ENCODE measurements around the gene LCN15. TPM values are rescaled to one million over a fixed set of nuclear protein-coding genes. Genes with fewer than 3 reads are reported as not detected.

Gene LCN15
- polyA plus RNA-seq, 1 donor (not counting 4 experiments of a cell fraction or from before 2014, with no cell fraction given): not detected

DNA sequence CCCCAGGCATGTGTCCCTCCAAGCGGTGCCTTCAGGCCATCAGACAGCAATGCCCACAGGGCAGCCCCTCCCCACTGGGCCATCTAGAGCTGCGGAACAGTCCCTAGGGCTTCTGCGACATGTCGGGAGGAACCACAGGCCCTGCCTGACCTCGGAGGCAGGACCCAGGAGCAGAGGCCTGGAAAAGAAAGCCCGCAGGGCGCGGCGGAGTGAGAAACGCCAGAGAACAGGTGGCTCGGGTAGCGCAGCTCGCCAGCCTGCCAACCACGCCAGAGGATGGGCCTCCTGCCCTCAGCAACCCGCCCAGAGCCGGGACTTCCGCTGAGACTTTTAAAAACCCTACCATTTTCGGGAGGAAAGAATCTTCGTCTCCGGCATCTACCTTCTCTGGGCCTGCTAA, 7.0 kb downstream of the LCN15 start:
- no peaks in the 10 kb centered on the region for H4K20me1 ChIP-seq (ENCODE audit: control insufficient read depth, extremely low read depth, insufficient read depth, low read length)
- H3K4me1 ChIP-seq (ENCODE audit: control insufficient read depth, extremely low read depth, insufficient read depth, low read length): no peaks in the 10 kb centered on the region
- peaks cover 5% of the 10 kb centered on the region for H3K9me3 ChIP-seq (ENCODE audit: control insufficient read depth, low read depth, low read length)
- peaks cover 12% of the 10 kb centered on the region for H3K27me3 ChIP-seq (ENCODE audit: control insufficient read depth, extremely low read depth, insufficient read depth, low read length)
- H3K9me1 ChIP-seq (ENCODE audit: control insufficient read depth, extremely low read depth, insufficient read depth, low read length): no peaks in the 10 kb centered on the region
- dilution Hi-C loops (cut with MboI; ENCODE audit: extremely low pct_ligation_motif_present, low sequenced_read_pairs): no loop called here
- no peak for TF ChIP-seq CTCF (optimal IDR thresholded peaks at IDR 0.05 in 1 of 3, IDR thresholded peaks at IDR 0.05 in 1 of 3, conservative IDR thresholded peaks at IDR 0.05 in 1 of 3; ENCODE audit: extremely low read depth in 1 of 3, insufficient read depth in 2 of 3, low read length in 3 of 3)
- TF ChIP-seq EZH2 (IDR thresholded peaks at IDR 0.05; ENCODE audit: low read length): no peak
- no peak overlapping the region for H3K4me3 ChIP-seq (ENCODE audit: control insufficient read depth in 2 of 3, extremely low read depth in 1 of 3, insufficient read depth in 2 of 3, low read depth in 1 of 3, low read length in 3 of 3)
- DNase-seq (ENCODE audit: low read depth, low spot score) (no peak), FAIRE-seq (no peak)
- H3K36me3 ChIP-seq (ENCODE audit: control insufficient read depth in 2 of 2, extremely low read depth in 1 of 2, insufficient read depth in 2 of 2, low read length in 2 of 2): no peaks in the 10 kb centered on the region
- H2AFZ ChIP-seq (ENCODE audit: control insufficient read depth, low read length): no peak overlapping the region
- H3K79me2 ChIP-seq (ENCODE audit: control insufficient read depth, insufficient read depth, low read length): no peaks in the 10 kb centered on the region
- H3K9ac ChIP-seq (ENCODE audit: control insufficient read depth, extremely low read depth, insufficient read depth, low read length): no peak overlapping the region
- H3K27ac ChIP-seq (ENCODE audit: control insufficient read depth, insufficient read depth, low read length): no peak overlapping the region
- no peak overlapping the region for H3K4me2 ChIP-seq (ENCODE audit: control insufficient read depth, extremely low read depth, insufficient read depth, low read depth, low read length)

DNA sequence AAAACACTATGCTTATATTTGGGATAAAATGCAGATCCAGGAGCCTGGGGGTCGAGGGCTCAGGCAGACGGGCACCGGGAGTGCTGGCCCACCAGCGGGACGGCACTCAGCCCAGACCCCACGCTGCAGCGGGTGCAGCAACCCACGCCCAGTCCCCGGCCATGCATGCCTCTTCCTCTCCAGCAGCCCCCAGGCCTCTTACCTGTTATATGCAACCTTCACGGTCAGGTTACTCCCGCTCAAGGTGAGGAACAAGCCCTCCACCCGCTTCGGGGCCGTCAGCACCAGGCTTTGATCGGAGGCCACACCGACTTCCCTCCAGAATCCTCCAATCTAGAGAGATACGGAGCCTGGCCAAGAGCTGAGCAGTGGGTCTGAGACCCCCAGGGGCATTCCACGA, 7.5 kb downstream of the LCN15 start:
- dilution Hi-C loops (cut with MboI; ENCODE audit: extremely low pct_ligation_motif_present, low sequenced_read_pairs): no loop called here
- H3K4me3 ChIP-seq (ENCODE audit: control insufficient read depth in 2 of 3, extremely low read depth in 1 of 3, insufficient read depth in 2 of 3, low read depth in 1 of 3, low read length in 3 of 3): no peak overlapping the region
- FAIRE-seq (no peak), DNase-seq (ENCODE audit: low read depth, low spot score) (no peak)
- no peaks in the 10 kb centered on the region for H3K4me1 ChIP-seq (ENCODE audit: control insufficient read depth, extremely low read depth, insufficient read depth, low read length)
- no peak overlapping the region for H3K27ac ChIP-seq (ENCODE audit: control insufficient read depth, insufficient read depth, low read length)
- peaks cover 12% of the 10 kb centered on the region for H3K27me3 ChIP-seq (ENCODE audit: control insufficient read depth, extremely low read depth, insufficient read depth, low read length)
- no peaks in the 10 kb centered on the region for H3K9me1 ChIP-seq (ENCODE audit: control insufficient read depth, extremely low read depth, insufficient read depth, low read length)
- peaks cover 6% of the 10 kb centered on the region for H3K9me3 ChIP-seq (ENCODE audit: control insufficient read depth, low read depth, low read length)
- no peak overlapping the region for H3K4me2 ChIP-seq (ENCODE audit: control insufficient read depth, extremely low read depth, insufficient read depth, low read depth, low read length)
- TF ChIP-seq CTCF (optimal IDR thresholded peaks at IDR 0.05 in 1 of 3, IDR thresholded peaks at IDR 0.05 in 1 of 3, conservative IDR thresholded peaks at IDR 0.05 in 1 of 3; ENCODE audit: extremely low read depth in 1 of 3, insufficient read depth in 2 of 3, low read length in 3 of 3): no peak
- TF ChIP-seq EZH2 (IDR thresholded peaks at IDR 0.05; ENCODE audit: low read length): no peak
- no peak overlapping the region for H3K9ac ChIP-seq (ENCODE audit: control insufficient read depth, extremely low read depth, insufficient read depth, low read length)
- H3K79me2 ChIP-seq (ENCODE audit: control insufficient read depth, insufficient read depth, low read length): no peaks in the 10 kb centered on the region
- no peak overlapping the region for H2AFZ ChIP-seq (ENCODE audit: control insufficient read depth, low read length)
- no peaks in the 10 kb centered on the region for H4K20me1 ChIP-seq (ENCODE audit: control insufficient read depth, extremely low read depth, insufficient read depth, low read length)
- H3K36me3 ChIP-seq (ENCODE audit: control insufficient read depth in 2 of 2, extremely low read depth in 1 of 2, insufficient read depth in 2 of 2, low read length in 2 of 2): no peaks in the 10 kb centered on the region

Data from keratinocyte (primary cell).